Measurements from ENCODE around the gene CBLB. TPM values are rescaled to one million over a fixed set of nuclear protein-coding genes. Genes with fewer than 3 reads are reported as not detected.
A peak's percentile ranks its signal among the peaks of the same experiment; 100 is the strongest.
"Not testable (repeated sequence)": the region's sequence is repeated elsewhere in the genome, so short reads cannot be mapped to it uniquely, and the experiment has no call there.

CBLB gene
- total RNA-seq, 1 experiment from 2014 or later, result 98.8 TPM

GRCh38 chr3:105822171-105823123 lies 46.4 kb downstream of the CBLB start:
- H3K27me3 ChIP-seq (ENCODE audit: low read length), result no peaks in the 10 kb centered on the region
- peaks cover 97% of the 10 kb centered on the region for H3K79me2 ChIP-seq (ENCODE audit: low read length)
- no peak overlapping the region for H2AFZ ChIP-seq (ENCODE audit: low read length)
- H3K36me3 ChIP-seq (ENCODE audit: insufficient read depth, low read length), result peaks cover 28% of the 10 kb centered on the region
- H3K4me1 ChIP-seq (ENCODE audit: low read length), result peaks cover 92% of the 10 kb centered on the region
- H3K9me2 ChIP-seq (replicated peaks; ENCODE audit: insufficient read depth, low read length), result no peaks in the 10 kb centered on the region
- peak overlapping the region; percentile 28; the same call in 1 of the 2 replicates for H3K4me3 ChIP-seq (ENCODE audit: low read length)
- H3K4me2 ChIP-seq (ENCODE audit: low read depth, low read length, poor library complexity, severe bottlenecking), result peak overlapping the region; percentile 62
- peak overlapping the region; percentile 91 for H3K27ac ChIP-seq (ENCODE audit: low read length)
- no peaks in the 10 kb centered on the region for H4K20me1 ChIP-seq (ENCODE audit: insufficient read depth, low read depth, low read length)
- H3K9me3 ChIP-seq (ENCODE audit: low read length), result no peaks in the 10 kb centered on the region
- no peak for DNase-seq
- H3K9ac ChIP-seq (ENCODE audit: low read length), result peak overlapping the region; percentile 50

- H3K4me1 ChIP-seq (ENCODE audit: low read length), result peaks cover 92% of the 10 kb centered on the region
- H3K27ac ChIP-seq (ENCODE audit: low read length), result peak overlapping the region; percentile 91
- no peaks in the 10 kb centered on the region for H3K9me3 ChIP-seq (ENCODE audit: low read length)
- H3K36me3 ChIP-seq (ENCODE audit: insufficient read depth, low read length), result peaks cover 20% of the 10 kb centered on the region
- H3K9ac ChIP-seq (ENCODE audit: low read length), result no peak overlapping the region
- H3K27me3 ChIP-seq (ENCODE audit: low read length), result no peaks in the 10 kb centered on the region
- no peak overlapping the region for H3K4me3 ChIP-seq (ENCODE audit: low read length)
- no peak for DNase-seq
- H2AFZ ChIP-seq (ENCODE audit: low read length), result no peak overlapping the region
- no peaks in the 10 kb centered on the region for H3K9me2 ChIP-seq (replicated peaks; ENCODE audit: insufficient read depth, low read length)
- H4K20me1 ChIP-seq (ENCODE audit: insufficient read depth, low read depth, low read length), result no peaks in the 10 kb centered on the region
- peaks cover 97% of the 10 kb centered on the region for H3K79me2 ChIP-seq (ENCODE audit: low read length)
- no peak overlapping the region for H3K4me2 ChIP-seq (ENCODE audit: low read depth, low read length, poor library complexity, severe bottlenecking)
Observed at GRCh38 chr3:105821433-105821832, 47.4 kb downstream of the CBLB start.

- H3K4me3 ChIP-seq (ENCODE audit: low read length), result no peak overlapping the region
- no peaks in the 10 kb centered on the region for H3K27me3 ChIP-seq (ENCODE audit: low read length)
- peaks cover 85% of the 10 kb centered on the region for H3K4me1 ChIP-seq (ENCODE audit: low read length)
- no peak overlapping the region for H2AFZ ChIP-seq (ENCODE audit: low read length)
- H3K36me3 ChIP-seq (ENCODE audit: insufficient read depth, low read length), result peaks cover 16% of the 10 kb centered on the region
- H4K20me1 ChIP-seq (ENCODE audit: insufficient read depth, low read depth, low read length), result no peaks in the 10 kb centered on the region
- no peaks in the 10 kb centered on the region for H3K9me2 ChIP-seq (replicated peaks; ENCODE audit: insufficient read depth, low read length)
- H3K79me2 ChIP-seq (ENCODE audit: low read length), result peaks cover 93% of the 10 kb centered on the region
- DNase-seq, result no peak
- H3K9ac ChIP-seq (ENCODE audit: low read length), result peak overlapping the region; percentile 15; the same call in 1 of the 2 replicates
- peak overlapping the region; percentile 83 for H3K27ac ChIP-seq (ENCODE audit: low read length)
- no peaks in the 10 kb centered on the region for H3K9me3 ChIP-seq (ENCODE audit: low read length)
- H3K4me2 ChIP-seq (ENCODE audit: low read depth, low read length, poor library complexity, severe bottlenecking), result peak overlapping the region; percentile 51
Observed at GRCh38 chr3:105816833-105817232, 52.0 kb downstream of the CBLB start.

- not testable (repeated sequence) for H3K9me3 ChIP-seq (ENCODE audit: low read length); H2AFZ ChIP-seq (ENCODE audit: low read length); H3K9ac ChIP-seq (ENCODE audit: low read length); H3K36me3 ChIP-seq (ENCODE audit: insufficient read depth, low read length); H3K4me2 ChIP-seq (ENCODE audit: low read depth, low read length, poor library complexity, severe bottlenecking); DNase-seq; H3K9me2 ChIP-seq (replicated peaks; ENCODE audit: insufficient read depth, low read length); H3K4me3 ChIP-seq (ENCODE audit: low read length); H3K27me3 ChIP-seq (ENCODE audit: low read length); H4K20me1 ChIP-seq (ENCODE audit: insufficient read depth, low read depth, low read length)
- Histone ChIP-seq H3K27ac (ENCODE audit: low read length) (peak overlapping the region; percentile 55), H3K79me2 (ENCODE audit: low read length) (peaks cover 93% of the 10 kb centered on the region), H3K4me1 (ENCODE audit: low read length) (peaks cover 87% of the 10 kb centered on the region)
Observed at GRCh38 chr3:105815331-105815730, 53.5 kb downstream of the CBLB start.

GRCh38 chr3:105813710-105814109 lies 55.1 kb downstream of the CBLB start:
- Histone ChIP-seq H3K27me3 (ENCODE audit: low read length) (no peaks in the 10 kb centered on the region), H3K4me1 (ENCODE audit: low read length) (peaks cover 92% of the 10 kb centered on the region), H3K4me3 (ENCODE audit: low read length) (no peak overlapping the region), H3K79me2 (ENCODE audit: low read length) (peaks cover 95% of the 10 kb centered on the region), H3K4me2 (ENCODE audit: low read depth, low read length, poor library complexity, severe bottlenecking) (peak overlapping the region; percentile 26), H3K36me3 (ENCODE audit: insufficient read depth, low read length) (no peaks in the 10 kb centered on the region), H3K27ac (ENCODE audit: low read length) (peak overlapping the region; percentile 63), H3K9me2 (replicated peaks; ENCODE audit: insufficient read depth, low read length) (no peaks in the 10 kb centered on the region), H3K9ac (ENCODE audit: low read length) (no peak overlapping the region), H4K20me1 (ENCODE audit: insufficient read depth, low read depth, low read length) (no peaks in the 10 kb centered on the region), H2AFZ (ENCODE audit: low read length) (no peak overlapping the region), H3K9me3 (ENCODE audit: low read length) (no peaks in the 10 kb centered on the region)
- no peak for DNase-seq

GRCh38 chr3:105812194-105812586 lies 56.6 kb downstream of the CBLB start:
- no peak overlapping the region for H2AFZ ChIP-seq (ENCODE audit: low read length)
- no peaks in the 10 kb centered on the region for H4K20me1 ChIP-seq (ENCODE audit: insufficient read depth, low read depth, low read length)
- peak overlapping the region; percentile 35 for H3K4me2 ChIP-seq (ENCODE audit: low read depth, low read length, poor library complexity, severe bottlenecking)
- H3K4me3 ChIP-seq (ENCODE audit: low read length), result no peak overlapping the region
- no peaks in the 10 kb centered on the region for H3K27me3 ChIP-seq (ENCODE audit: low read length)
- peaks cover 94% of the 10 kb centered on the region for H3K79me2 ChIP-seq (ENCODE audit: low read length)
- H3K9me2 ChIP-seq (replicated peaks; ENCODE audit: insufficient read depth, low read length), result no peaks in the 10 kb centered on the region
- H3K4me1 ChIP-seq (ENCODE audit: low read length), result peaks cover 88% of the 10 kb centered on the region
- no peak for DNase-seq
- peak overlapping the region; percentile 63 for H3K27ac ChIP-seq (ENCODE audit: low read length)
- no peaks in the 10 kb centered on the region for H3K9me3 ChIP-seq (ENCODE audit: low read length)
- H3K9ac ChIP-seq (ENCODE audit: low read length), result no peak overlapping the region
- H3K36me3 ChIP-seq (ENCODE audit: insufficient read depth, low read length), result 0 out of 2 replicates have a peak, but pooled peaks cover 3% of the 10 kb centered on the region

- H4K20me1 ChIP-seq (ENCODE audit: insufficient read depth, low read depth, low read length), result no peaks in the 10 kb centered on the region
- 0 out of 2 replicates have a peak, but pooled peaks cover 3% of the 10 kb centered on the region for H3K36me3 ChIP-seq (ENCODE audit: insufficient read depth, low read length)
- peak overlapping the region; percentile 6 for H3K9ac ChIP-seq (ENCODE audit: low read length)
- H3K79me2 ChIP-seq (ENCODE audit: low read length), result peaks cover 94% of the 10 kb centered on the region
- peak overlapping the region; percentile 1; the same call in 1 of the 2 replicates for H3K4me3 ChIP-seq (ENCODE audit: low read length)
- H3K4me1 ChIP-seq (ENCODE audit: low read length), result peaks cover 88% of the 10 kb centered on the region
- no peaks in the 10 kb centered on the region for H3K27me3 ChIP-seq (ENCODE audit: low read length)
- no peak overlapping the region for H2AFZ ChIP-seq (ENCODE audit: low read length)
- peak overlapping the region; percentile 63 for H3K27ac ChIP-seq (ENCODE audit: low read length)
- H3K9me2 ChIP-seq (replicated peaks; ENCODE audit: insufficient read depth, low read length), result no peaks in the 10 kb centered on the region
- peak overlapping the region; percentile 35 for H3K4me2 ChIP-seq (ENCODE audit: low read depth, low read length, poor library complexity, severe bottlenecking)
- no peaks in the 10 kb centered on the region for H3K9me3 ChIP-seq (ENCODE audit: low read length)
- DNase-seq, result peak; percentile 62
Observed at GRCh38 chr3:105811518-105812193, 57.2 kb downstream of the CBLB start.
